ENCODE measurements around the gene POLH.
"Not testable (repeated sequence)": the region's sequence is repeated elsewhere in the genome, so short reads cannot be mapped to it uniquely, and the experiment has no call there.

The POLH gene

DNA sequence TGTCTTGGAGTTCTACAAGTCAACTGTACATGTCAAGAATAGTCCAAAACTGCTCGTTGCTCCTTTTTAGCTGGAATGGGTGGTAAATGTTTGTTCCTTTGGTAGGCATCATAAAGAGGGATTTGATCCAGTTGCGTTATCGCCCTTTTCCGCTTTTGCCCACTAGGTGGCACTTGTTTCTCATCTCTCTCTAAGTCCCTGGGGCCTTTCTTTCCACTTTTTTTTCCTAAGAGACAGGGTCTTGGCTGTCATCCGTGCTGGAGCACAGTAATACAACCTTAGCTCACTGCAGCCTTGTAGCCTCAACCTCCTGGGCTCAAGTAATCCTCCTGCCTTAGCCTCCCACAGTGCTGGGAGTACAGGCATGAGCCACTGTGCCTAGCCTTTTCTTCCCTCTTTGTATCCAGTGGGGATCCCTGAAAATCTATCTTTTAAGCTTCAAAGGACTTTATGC is 32.4 kb downstream of the POLH start:
- peak; percentile 70 for DNase-seq

DNA sequence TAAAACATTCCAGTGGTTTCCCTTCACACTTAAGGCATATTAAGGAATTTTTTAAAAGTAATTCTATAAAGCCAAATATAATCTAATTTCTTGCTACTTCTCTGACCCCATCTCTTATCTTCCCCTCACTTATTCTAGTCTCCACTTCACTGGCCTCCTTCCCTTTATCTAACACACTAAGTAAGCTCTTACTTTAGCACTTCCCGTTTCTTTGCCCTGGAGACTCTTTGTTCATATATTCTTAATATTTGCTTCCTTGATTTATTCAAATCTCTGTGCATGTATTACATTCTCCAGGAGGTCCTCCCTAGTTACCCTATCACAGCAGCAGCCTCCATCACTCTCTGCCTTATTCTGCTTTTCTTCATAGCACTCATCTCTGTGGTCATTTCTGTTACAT is 32.8 kb downstream of the POLH start:
- DNase-seq = no peak

DNA sequence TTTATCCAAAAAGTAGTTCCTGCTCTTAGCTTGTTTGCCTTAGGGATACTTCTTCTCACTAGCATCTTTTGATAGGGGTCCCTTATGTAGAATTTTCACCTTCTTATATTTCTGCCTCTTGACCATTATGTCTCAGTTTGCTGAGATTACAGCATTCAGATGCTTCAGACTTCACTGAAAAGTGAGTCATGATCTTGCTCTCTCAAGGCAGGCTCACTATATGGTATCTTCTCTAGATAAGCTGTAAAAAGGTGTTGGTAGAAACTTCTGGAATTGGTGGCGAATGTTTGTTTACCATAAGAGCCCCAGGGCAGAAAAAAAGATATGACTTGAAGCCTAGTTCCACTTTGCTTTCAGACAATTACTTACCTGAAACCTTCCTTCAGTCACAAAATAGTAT is 33.4 kb downstream of the POLH start:
- no peak for DNase-seq

DNA sequence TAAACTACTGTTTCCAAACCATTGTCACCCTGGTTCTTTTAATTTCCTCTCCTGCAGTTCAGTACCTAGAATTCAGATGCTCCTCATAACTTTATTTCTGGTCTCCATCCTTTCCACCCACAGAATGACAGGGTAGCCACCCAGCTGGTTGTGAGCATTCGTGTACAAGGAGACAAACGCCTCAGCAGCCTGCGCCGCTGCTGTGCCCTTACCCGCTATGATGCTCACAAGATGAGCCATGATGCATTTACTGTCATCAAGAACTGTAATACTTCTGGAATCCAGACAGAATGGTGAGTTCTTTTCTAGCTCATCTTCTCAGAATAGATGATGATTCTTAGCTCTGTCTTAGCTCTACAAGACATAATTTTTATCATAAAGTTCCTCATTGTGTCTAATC is 34.4 kb downstream of the POLH start:
- DNase-seq = no peak

DNA sequence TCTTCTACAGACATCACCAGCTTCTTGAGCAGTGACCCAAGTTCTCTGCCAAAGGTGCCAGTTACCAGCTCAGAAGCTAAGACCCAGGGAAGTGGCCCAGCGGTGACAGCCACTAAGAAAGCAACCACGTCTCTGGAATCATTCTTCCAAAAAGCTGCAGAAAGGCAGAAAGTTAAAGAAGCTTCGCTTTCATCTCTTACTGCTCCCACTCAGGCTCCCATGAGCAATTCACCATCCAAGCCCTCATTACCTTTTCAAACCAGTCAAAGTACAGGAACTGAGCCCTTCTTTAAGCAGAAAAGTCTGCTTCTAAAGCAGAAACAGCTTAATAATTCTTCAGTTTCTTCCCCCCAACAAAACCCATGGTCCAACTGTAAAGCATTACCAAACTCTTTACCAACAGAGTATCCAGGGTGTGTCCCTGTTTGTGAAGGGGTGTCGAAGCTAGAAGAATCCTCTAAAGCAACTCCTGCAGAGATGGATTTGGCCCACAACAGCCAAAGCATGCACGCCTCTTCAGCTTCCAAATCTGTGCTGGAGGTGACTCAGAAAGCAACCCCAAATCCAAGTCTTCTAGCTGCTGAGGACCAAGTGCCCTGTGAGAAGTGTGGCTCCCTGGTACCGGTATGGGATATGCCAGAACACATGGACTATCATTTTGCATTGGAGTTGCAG is 37.9 kb downstream of the POLH start:
- no peak for DNase-seq

DNA sequence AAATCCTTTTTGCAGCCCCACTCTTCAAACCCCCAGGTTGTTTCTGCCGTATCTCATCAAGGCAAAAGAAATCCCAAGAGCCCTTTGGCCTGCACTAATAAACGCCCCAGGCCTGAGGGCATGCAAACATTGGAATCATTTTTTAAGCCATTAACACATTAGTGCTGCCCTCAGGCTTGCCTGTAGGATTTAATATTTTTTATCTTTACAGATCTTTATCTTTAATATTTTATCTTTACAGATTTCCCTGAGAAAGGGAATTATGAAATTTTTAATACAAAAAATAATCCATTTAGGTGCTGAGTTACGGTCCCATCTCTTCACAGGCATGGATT is 38.4 kb downstream of the POLH start:
- DNase-seq = no peak

DNA sequence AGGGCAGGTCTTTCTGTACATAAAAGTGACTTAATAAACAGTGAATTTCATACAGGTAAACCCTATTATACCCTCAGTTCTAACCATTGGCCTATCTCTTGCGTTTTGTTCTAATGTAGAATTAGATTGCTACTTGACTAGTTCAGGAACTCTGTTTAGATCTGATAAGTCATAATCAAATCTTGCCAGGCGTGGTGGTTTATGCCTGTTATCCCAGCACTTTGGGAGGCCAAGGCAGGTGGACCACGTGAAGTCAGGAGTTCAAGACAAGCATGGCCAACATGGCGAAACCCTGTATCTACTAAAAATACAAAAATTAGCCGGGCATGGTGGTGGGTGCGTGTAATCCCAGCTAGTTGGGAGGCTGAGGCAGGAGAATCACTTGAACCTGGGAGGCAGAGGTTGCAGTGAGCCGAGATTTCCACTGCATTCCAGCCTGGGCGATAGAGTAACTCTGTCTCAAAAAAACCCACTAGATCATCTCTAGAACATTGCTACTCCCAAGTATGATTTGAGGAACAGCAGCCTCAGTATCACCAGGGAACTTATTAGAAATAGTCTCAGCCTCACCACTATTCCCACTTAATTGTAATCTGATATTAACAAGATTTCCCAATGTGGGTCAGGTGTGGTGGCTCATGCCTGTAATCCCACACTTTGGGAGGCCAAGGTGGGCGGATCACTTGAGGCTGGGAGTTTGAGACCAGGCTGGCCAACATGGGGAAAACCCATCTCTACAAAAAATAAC is 40.9 kb downstream of the POLH start:
- no peak for DNase-seq

DNA sequence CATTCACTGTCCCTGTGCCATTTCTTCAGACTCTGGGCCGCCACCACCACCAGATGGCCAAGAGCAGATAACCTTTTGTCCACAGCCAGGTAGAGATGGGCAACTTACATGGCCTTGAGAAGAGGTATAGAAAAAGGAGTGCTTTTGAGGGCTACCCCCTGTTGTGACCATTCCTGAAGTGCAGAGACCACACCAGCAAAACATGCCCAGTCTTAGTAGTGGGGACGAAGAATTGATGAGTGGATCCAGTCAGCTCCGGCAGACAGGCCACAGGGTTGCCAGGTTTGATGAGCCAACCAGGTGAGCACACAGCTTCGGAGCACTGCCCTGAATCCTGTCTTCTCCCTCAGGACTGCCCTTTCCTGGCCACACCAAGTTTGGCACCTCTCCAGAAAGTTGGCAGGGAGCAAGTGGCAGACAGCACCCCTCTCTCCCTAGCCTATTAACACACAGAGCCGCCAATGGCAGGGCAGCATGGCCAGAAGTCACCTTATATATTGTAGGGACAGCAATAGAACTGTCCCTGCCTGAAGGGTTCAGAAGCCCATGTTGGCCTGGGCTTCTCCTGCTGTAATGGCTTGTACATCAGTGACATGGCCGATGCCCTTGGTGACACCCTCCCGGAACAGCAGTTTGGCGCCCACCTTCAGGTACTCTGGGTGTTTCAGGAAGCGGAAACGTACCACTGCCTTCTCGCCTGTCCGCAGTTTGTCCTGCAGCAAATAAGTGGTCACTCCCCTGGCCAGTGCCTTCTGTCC is 45.3 kb downstream of the POLH start:
- DNase-seq = no peak

DNA sequence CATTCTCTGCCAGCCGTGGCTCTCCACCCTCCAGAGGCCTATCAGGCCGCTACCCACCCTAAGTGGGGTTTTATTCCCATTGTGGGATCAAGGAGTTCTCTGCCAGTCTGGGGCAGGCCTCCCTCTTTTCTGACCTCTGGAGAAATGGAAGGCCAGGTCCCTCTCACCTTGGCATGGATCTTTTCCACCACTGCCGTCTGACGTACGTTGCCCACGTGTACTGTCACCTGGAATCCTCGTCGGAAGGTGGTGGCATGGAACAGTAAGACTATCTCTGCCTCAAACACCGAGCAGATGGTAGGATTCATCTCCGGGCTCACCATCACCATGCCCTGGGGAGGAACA is 45.8 kb downstream of the POLH start:
- no peak for DNase-seq

DNA sequence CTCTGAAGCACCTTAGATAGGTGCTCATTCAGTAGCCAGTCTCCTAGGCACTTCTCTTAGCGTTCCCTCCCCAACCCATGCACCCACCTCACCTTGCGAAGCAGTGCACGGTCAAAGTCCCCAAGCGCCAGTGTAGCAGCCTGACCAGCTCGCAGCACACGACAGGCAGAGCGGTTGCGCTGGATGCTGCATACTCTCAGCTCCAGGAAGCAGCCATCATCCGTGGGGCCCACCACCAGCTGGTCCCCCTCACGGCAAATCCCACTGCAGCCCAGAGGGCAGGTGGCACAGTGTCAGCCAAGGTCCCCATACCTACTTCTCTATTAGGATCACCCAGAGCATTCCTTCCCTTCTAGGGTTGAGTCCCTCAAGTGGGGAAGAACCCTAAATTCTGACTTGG is 46.6 kb downstream of the POLH start:
- DNase-seq = no peak

DNA sequence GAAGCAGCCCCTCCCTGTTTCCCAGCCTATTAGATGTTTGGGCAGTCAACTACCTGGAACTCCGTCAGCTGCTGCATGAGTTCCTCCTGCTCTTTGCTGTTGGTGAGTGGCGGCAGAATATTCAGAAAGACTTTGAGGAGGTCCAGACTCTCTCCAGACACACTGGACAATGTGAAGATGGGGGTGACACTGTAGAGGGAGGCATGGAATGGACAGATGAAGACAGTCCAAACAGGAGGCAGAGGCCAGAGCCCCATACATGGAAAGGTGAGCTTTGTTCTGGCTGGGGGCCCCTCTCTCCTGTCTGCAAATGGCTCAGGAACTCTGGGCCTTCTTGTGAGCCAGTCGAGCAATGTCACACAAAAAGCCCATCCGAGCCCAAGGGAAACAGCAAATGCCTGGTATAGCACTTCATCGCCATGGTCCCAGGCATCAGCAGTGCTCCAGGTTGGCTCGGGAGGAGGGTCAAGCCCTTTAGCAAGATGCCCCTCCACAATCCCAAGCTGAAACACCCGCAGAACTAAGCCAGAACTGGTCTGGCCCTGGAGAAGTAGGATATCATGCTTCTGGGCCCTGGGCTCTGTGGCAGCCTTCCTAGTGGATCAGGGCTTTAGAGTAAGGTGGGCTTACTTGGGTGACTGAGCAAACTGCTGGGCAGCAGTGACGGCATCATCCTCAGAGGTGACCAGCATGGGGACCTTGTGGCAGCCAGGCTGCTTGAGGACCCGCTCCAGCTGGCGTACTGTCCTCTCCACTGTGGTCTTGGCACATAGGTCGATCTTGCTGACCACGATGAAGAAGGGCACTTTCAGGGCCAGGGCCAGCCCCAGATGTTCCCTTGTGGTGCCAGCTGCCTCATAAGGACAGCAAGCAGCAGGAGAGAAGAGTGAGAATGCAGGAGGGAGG is 48.1 kb downstream of the POLH start:
- no peak for DNase-seq

DNA sequence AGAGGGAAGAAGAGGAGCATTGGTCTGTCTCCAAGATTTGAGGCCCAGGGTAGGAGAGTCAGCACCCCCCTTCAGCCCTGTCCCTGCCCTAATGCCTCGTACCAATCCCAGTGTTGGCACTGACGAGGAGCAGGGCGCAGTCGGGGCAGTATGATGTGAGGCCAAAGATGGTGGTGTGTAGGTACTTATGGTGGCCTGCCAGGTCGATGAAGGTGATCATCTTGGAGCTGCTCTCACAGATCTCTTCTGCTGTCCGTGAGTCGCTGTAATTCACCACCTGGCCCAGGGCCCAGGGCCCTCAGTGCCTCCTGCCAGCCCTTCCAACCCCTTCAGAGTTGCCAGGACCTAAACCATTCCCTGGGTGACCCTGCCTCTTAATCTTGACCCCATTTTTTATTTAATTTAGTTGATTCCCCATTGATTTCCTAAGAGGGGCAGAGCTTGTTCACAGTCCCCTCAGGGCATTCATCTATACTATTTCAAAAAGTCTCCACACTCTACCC is 48.9 kb downstream of the POLH start:
- DNase-seq = no peak

DNA sequence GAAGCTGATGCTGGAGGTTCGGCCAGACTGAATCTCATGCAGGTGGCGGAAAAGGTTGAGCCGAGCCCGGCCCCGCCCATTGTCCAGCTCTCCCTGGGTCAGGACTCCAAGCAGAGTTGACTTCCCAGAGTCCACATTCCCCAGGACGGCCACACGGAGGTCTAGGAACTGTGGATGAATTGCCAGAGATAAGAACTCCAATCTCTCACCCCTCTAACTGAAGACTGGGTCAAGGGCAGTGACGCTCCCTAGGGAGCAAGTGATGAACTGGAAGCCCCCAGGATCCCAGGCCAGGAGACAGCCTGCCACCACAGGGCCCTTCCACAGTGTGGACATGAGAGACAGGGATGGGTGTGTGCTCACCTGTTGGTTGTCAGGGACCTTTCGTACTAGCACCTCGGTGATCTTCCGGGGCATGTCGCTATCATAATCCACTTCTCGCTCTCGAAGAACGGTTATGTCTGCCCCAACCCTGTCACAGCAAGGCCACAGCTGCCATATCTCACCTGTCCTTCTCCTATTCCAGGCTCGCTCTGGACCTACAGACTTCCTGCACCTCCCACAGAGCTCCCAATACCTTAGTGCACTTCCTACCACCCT is 49.5 kb downstream of the POLH start:
- no peak for DNase-seq

DNA sequence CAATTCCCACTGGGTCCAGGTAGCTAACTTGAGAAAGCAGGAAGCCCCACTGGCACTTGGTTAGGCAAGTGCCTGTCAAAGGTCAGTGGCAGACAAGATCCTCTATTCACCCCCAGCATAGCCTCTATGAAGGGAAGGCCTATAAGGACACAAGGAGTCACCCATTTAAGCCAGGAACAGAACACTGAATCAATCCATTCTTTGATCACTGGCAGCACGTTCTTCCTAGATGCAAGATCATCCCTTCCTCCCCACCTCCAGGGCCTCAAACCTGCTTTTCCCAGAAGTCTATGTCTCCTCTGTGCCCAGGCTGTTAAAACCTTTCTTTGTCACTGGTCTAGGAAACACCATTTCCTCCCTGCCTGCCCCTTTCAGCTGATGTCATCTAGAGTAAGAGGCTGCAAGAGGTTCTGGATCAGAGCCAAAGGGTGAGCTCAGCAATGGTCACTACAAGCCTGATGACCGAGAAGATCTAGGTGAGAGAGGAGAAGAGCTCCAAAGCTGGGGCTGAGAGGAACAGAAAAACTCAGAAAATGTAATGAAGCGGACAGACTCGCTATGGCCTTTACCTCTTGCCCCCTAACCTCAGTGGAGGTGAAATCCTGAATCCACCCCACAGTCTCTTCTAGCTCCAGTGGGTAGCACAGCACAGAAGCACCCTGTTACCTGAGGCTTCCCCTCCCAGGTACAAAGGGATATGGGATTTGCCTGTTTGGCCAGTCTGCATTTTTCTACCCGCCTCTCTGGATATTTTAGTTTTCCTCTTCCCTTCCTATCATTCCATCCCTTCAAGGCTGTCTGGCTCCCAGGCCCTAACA is 51.2 kb downstream of the POLH start:
- DNase-seq = no peak

DNA sequence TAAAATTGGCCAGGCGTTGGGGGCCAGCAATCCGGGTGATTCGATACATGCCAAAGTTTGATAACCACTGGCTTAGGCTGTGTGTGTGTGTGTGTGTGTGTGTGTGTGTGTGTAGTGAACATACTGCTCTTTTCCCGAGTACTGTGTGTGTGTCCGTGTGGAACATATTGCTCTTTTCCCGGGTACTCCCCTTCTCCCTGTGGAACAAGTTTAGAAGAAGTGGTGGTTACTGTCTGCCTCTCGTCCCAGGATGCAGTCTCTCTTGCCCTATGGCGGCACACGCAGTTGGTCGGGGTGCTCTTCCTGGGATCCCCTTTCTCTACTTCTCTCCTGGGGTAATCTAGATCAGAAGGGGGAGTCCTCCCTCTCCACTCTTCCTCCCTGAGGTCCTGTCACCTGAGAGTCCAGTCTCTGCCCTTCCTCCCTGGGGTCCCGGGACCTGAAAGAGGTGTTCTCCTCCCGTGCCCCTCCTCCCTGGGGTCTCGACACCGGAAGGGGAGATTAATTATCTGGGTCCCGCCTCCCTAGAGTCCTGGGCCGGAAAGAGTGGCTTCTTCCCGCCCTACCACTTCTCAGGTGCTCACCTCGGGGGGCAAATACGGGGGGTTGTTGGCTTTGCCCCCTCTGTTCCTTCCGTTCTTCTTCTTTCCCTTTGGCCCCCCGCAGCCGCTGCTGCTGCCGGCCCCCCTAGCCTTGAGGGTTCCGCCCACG is 52.6 kb downstream of the POLH start:
- peak; percentile 40 for DNase-seq

DNA sequence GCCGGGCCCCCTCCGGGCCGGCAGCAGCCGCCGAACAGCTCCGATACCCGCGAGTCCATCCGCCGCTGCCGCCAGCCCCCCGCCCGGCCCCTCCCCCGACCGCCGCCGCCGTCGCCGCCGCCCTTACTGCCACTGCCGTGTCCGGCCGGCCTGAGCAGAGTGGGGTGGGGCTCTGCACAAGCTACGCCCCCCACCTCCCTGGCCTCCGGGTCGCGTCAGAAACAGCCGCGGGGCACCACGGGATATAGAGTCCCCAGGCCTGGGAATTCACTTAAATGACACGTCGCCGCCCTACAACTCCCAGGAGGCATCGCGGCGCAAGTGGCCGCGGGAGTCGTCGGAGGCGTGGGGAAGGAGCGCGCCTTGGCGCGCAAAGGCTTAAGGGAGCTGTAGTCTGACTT is 53.1 kb downstream of the POLH start, which contains the start of gene GTPBP2:
GTPBP2 (minus strand) TSS at position 161 of the 401 bp plus-strand sequence; CDS start at position 59, 102 bp downstream.
- peak; percentile 99 for DNase-seq

DNA sequence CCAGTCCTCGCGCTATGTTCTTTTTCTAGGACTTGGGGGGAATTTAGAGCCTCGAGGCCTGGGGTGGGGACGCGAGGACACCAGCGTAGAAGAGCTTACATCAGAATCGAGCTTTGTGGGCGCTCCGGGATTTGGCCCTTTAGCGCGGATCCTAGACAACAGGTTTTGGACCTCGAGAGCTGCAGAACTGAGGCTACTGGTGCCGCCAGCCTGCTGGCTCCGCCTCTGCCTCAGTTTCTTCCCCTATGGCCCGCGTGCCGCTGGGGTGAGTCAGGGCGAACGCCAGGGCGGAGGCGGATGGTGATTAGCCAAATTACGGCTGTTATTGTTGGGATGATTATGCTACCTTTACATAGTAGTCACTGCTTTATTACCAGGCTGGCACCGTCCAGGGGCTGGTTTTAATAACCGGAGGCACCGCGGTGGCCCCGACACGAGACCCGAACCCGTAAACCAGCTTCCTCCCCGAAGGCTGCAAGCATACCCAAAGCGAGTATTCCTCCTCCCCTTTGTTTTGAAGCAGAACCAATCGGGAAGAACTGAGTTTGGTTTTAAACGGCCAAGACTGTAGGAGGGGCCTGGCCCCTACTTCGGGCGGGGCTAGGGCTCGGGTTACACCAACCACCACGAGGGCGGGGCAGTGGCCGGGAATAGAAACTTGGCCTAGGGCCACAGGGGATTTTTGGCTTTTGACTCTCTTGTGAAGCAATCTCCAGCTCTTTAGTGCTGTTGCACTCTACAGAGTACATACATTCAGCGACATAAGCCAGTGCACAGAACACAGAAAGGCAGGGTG is 53.7 kb downstream of the POLH start:
- peak; percentile 95 for DNase-seq

DNA sequence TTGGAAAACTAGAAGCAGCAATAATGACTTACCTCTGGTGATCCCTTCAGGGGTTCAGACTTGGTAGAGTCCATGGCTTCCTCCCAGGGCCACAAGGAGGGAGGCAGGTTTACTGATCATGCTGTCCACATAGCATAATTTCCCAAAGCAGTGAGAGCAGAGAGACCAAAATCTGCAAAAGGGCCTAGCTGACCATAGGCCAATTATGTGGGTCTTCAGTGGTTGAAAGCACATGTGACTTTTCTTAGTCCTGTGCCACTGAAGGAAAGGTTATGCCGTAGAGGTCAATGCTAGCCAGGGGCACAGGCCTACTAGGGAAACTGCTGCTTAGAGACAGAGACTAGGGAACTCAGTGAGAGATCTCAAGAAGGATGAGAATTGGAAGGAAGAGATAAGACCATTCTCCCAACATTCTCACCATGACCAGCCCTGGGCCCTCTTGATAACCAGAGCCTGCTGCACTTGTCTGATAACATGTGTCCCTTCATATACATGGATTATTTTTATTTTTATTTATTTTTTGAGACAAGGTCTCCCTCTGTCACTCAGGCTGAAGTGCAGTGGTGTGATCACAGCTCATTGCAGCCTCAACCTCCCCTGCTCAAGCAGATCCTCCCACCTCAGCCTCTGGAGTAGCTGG is 55.1 kb downstream of the POLH start:
- DNase-seq = no peak

DNA sequence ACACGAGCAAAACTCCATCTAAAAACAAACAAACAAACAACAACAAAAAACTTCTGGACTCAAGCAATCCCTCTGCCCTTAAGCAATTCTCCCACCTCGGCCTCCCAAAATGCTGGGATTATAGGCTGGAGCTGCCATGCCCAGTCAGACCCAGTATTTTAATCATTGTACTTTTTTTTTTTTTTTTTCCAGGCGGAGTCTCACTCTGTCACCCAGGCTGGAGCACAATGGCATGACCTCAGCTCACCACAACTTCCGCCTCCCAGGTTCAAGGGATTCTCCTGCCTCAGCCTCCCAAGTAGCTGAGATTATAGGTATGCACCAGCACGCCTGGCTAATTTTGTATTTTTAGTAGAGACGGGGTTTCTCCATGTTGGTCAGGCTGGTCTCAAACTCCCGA is 57.0 kb downstream of the POLH start:
- DNase-seq = not testable (repeated sequence)
